Anterior cingulate cortex (tissue), 58 donors: ENCODE measurements around the gene TPP1.
A peak's percentile ranks its signal among the peaks of the same experiment; 100 is the strongest.

Source experiments
- DNase-seq, 58 donors: peaks; one replicate each; lab custom pipeline; 2025; lab: John Stamatoyannopoulos, UW

Gene TPP1

DNA sequence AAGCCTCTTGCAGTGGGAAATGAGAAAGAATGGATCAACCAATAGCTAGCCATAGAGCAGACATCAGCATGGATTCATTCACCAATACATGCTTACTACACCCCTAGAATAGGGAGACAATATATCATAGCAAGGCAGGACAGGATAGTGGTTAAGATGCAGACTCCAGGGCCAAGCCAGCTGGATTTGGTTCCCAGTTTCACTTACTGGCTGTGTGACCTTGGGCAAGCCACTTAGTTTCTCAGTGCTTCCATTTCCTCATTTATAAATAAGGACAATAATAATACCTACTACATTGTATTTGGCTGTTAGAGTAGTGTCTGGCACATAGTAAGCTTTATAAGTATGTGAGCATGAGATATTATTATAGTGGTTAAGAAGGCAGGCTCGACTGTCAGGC lies 29.3 kb upstream of the TPP1 start:
- no peak for DNase-seq

DNA sequence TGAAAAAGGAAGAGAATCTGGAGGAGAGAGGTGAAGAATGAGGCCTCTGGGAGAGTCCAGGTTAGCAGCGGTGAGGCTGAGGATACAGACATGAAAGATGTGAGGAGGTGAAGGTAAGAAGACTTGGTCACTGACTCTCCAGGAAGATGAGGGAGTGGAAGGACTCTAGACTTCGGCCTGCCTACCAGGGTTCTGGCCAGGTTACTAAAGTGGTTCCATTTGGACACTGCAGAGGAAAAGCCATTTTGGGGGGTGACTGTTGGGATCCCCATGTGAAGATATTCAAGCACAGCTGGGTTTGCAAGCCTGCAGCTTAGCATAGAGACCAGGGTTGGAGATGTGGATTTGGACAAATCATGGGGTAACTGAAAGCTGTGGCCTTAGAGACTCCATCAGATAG lies 28.6 kb upstream of the TPP1 start:
- no peak for DNase-seq

DNA sequence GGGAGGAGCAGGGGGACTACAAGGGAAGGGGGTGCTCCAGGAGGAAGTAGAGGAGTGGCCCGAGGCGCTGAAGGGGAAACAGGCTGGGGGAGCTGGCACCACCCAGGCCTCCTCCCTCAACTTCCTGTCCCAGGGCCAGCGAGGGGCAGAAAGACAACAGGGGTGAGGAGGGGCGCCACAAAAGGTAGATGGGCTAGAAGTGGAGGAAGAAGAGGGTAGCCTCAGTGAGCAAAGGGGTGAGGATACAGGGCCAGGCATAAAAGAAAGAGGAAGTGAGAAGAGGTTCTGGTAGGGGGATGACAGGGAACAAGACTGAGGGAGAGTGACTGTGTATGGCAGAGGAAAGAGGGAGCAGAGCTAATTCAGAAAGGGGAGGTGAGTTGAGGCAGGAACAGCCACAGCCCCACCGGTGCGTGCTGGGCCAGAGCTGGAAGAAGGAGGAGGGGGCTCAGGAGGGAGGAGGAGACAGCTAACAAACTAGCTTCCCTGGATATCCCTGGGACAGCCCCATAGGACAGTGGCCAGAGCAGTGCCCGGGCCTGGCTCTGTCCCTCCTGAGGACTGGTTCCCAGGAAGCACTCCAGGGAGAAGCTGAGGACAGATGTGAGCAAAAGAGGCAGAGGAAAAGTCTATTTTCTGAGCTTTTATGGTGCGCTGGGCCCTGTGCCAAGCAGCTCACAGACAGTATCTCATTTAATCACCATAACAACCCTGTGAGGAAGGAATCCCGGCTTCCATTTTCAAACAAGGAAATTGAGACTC lies 27.9 kb upstream of the TPP1 start:
- peak in 2 of 58 donors; percentile 9 to 12 for DNase-seq

DNA sequence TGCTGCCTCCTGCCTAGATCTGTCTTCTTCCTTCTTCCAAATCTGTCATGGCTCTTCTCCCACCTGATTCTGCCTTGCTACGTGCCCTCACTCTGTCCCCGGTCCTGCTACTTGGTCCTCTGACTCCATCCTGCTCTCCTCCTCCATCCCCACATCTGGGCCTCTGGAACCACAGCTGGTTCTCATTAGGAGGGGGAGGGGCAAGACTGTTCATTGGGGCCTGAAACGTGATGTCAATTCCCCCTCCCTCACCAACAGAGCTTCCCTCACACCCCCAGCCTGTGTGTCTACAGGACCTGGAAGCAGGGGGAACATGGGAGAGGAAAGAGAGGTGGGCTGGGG lies 27.3 kb upstream of the TPP1 start:
- no peak for DNase-seq

DNA sequence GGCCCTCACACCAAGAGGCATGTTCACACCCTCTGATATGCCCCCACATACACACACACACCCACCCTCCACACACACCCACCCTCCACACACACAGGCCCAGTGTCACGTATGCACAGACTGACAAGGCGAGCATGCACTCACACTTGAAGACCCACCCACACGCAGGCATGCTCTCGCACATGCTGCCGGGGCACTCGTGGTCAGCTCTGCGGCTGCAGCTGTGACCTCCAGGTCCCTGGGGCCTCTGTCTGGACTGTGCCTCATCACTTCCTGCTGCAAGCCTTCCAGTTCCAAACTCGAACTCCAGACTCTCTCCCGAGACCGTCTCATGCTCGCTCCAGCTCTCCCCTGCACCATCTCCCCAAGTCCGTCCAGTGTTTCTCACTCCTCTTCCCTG lies 26.8 kb upstream of the TPP1 start:
- no peak for DNase-seq

DNA sequence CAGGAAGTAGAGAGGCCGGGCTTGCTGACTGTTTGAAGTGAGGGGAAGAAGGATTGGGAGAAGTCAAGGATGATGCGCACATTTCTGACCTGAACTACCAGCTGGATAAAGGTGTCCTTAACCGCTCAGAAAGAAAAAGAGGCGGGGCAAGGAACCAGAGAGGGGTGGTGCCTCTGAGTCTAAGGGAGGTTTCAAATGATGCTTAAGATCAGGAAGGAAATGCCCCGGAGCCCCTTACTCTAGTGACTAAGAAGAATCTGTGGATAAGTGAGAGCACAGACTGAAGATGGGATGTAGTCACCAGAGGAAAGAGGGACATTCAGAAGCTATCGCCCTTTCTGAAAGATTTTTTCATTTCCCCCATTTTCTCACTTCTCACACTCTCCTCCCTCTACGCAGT lies 23.7 kb upstream of the TPP1 start:
- DNase-seq: no peak

DNA sequence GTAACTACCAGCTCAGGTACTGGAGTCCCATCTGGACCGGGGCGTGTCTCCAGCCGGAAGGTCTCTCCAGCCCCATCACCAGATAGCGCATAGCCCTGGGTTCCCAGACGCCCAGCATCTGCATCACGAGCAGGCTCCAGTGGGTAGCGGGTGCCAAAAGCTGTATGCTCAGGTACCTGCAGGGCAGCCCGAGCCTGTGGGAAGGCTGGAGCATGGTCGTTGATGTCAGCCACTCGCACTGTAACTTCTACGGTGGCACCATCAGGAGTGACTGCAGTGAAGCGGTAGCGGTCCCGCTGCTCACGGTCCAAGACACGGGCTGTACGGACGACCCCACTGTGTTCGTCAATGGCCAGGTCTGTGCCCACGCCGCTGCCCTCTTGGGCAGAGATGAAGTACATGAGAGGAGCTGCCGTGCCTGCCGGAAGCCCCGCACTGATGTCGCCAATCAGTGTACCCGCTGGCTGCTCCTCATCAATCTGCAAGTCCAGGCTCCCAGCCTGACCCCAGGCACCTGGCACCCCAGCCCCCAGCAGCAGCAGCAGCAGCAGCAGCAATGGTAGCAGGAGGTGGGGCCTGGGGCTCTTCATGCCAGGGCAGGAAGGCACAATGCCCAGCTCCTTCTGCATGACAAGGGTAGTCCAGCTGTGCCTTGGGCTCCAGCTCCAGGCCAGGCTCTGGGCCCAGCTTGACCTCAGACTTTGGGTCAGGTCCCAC lies 21.9 kb upstream of the TPP1 start:
- DNase-seq: peak in 40 of 58 donors; percentile 10 to 76 (median 50)

DNA sequence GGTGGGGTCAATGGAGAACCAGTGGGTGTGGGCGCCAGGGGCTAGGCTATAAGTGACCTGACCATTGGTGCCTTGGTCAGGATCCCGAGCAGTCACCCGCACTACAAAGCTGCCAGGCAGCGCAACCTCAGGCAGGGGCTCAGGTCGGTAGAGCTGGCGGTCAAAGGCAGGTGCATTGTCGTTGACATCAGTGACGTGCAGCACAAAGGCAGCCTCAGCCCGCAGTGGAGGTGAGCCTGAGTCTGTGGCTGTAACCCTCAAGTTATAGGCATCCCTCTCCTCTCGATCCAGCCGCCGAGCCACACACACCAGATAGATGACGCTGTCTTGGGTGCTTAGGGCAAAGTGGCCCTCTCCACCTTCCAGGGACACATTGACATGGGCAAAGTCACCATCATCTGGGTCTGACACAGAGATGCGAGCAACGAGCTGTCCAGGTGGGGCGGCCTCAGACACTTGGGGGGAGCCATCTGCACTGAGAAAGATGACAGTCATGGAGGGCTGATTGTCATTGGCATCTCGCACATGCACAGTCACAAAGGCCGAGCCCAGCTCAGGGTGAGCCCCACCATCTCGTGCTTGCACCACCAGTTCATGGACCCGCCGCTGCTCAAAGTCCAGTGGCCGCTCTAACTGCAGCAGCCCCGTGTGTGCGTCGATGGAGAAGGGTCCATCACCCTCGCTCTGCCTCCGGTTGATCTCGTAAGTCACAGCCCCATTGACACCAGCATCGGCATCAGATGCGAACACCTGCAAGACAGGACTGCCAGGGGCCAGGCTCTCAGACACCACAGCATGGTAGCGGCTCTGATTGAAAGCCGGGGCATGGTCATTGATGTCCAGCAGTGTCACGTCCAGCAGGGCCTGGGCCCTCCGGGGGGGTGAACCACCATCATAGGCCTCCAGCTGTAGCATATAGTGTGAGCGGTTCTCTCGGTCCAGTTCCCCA lies 21.1 kb upstream of the TPP1 start:
- DNase-seq: no peak

DNA sequence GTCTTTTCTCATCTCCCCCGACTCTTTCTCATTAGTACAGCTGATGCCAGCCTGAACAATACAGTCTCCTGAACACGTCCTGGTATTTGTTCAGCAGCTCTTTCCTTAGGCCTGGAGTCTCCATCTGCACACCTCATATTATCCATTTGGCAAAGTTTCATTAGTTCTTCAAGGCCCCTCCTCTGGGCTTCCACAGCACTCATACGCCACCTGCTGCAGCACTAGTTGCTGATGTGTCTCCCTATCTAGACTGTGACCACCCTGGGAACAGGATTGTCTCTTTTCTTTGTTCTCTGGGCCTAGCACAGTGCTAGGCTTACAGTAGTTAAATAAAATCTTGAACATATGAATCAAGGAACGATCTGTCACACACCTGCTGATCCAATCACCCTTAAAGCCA lies 19.2 kb upstream of the TPP1 start:
- DNase-seq: no peak

DNA sequence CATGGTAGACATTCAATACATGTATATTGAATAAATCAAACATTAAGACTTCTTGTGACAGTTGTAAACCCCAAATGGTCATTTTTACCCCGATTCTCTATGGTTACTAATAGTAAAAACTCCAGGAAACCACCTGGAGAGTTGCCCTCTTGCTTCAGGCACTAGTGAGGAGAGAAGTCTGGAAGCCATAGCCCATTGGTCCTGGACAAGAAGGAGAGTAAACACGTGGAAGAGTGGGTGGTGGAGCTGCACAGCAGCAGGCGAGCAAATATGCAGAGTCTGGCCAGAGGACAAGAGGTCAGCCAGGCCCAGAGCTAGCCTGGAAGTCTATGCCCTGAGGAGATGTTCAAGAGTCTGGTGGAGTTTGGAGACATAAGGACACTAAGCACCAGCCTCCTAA lies 18.6 kb upstream of the TPP1 start:
- peak in 1 of 58 donors; percentile 10 for DNase-seq

DNA sequence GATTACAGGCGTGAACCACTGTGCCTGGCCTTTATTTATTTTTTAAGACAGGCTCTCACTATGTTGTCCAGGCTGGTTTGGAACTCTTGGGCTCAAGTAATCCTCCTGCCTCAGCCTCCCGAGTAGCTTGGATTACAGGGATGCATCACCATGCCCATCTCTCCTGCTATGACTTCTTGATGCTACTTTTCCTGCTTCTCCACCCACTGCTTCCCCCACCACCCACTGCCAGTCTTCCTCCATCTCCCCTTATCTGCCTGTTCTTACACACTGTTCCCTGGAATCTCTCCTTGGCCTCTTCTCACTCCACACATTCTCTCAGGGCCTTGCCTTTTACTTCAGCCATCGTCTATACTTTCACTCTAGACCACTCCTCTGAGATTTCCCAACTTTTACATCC lies 17.3 kb upstream of the TPP1 start:
- DNase-seq: no peak

DNA sequence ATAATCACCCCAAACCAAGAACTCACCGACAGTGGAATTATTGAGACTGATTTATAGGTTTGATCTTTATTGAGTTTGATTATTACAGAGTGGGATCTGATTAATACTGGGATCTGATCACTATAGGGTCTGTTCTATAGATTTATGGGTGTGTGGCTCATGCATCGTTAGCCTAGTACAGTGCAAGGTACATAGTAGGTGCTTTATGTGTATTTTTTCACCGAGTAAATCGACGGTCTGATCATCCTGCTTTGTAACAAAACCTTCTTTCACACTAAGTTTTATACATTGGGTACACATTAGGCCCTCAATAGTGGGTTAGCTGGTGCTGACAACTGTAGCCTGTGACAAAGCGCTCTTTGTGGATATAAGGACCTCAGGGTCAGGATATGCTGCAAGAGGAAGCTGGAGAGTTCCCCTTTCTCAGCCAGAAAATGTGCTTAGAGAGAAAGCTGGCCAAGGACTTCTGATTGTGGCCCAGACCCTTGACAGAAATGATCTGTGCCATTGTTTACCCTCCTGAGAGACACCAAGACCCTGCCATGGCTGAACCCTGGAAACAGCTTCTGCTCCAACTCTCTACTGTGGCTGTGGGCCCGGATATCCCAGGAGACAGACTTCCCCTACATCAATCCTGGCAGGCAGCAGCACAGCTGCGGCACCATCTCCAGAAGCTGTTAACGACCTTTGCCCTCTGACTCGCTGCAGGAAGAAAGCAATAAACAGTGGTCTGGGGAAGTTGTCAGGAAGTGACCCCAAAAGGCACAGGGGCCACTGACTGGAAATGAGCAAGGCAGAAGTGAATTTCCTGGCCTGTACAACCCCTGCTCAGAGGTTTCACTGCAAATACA lies 16.1 kb upstream of the TPP1 start:
- peak in 42 of 58 donors; percentile 19 to 90 (median 47) for DNase-seq

DNA sequence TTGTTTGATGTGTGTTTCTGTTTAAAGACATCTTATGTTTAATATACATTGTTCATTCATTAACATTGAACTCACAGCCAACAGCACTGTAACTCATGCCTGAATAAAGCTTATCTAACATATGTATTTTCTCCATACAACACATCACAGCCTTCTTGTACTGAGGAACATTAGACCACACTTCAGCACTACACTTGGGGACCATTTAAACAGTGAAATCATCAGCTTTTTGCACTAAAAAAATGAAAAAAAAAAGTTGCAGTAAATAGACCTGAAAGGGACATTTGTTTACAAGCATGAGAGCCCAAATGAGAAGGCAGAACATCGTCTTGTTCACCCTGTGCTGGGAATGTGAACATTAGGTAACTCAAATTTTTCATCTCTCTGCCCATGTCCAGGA lies 15.3 kb upstream of the TPP1 start:
- DNase-seq: no peak

DNA sequence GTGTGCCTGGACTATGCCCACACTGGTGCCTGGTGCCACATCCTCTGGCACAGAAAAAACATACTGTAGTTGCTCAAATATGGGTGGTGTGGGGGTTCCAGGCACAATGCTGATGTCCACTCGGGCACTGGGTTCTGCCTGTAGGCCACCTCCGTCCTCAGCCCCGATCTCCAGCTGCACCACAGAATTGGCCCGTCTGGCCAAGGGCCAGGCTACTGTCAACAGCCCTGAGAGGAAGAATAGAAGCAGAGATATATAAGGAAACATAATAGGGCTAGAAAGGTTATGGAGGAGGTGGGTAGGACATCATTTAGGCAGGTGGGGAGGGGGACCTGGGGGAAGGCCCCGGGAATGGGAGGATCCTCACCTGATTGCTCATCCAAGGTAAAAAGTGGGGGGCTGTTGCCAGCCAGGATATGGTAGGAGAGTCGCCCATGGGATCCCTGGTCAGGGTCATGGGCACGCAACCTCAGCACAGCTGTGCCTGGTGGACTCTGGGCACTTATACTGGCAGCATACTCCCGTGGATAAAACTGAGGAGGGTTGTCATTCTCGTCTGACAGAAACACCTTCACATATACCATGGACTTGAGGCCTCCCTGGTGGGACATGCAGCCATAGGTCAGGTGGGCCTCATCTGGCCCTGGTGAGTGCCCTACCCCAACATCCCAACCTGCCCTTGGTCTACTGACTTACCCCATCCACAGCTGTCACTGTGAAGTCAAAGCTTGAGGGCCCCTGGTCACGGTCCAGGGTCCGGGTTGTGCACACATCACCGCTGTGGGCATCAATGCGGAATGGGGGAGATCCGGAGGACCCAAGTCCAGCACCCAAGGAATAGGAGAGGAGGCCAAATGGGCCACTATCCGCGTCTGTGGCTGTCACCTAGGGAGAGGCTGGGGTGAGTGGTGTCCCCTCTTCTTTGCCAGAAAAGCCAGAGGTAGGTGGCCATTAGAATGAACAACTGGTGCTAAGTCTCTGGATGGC lies 14.5 kb upstream of the TPP1 start:
- DNase-seq: no peak

DNA sequence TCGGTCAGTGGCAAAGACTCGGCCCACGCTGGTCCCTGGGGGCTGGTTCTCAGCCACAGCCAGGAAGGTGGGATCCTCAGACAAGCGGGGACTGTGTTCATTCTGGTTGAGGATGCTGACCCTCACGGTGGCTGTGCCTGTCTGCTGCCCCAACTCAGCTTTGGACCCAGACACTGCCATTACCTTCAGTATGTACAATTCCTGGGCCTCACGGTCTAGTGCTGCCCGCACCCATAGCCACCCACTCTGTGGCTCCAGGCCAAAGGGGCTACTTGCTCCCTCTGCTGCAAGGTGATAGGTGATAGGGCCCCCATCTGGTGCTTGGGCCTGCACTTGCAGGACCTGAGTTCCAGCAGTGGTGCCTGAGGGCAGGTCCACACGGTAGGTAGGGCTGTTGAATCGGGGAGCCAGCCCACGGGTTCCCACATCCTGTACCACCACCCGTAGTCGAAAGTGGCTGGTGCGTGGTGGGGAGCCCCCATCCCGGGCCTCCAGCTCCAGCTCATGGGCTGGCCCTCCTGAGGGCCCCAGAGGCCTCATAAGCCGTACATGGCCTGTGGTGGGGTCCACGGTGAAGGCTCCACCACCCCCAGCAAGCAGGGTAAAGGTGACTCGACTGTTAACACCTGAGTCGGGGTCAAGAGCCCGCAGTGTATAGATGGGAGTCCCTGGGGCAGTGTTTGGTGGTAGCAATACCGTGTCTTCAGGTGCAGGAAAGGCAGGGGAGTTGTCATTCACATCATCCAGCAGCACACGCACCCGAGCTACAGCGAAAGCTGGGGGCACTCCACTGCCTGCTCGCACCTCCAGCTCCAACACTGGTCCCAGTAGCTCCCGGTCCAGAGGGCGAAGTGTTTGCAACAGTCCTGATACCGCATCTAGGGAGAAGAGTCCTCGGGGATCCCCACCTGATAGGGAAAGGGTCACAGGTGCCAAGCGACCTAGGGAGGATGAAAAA lies 13.2 kb upstream of the TPP1 start:
- no peak for DNase-seq

DNA sequence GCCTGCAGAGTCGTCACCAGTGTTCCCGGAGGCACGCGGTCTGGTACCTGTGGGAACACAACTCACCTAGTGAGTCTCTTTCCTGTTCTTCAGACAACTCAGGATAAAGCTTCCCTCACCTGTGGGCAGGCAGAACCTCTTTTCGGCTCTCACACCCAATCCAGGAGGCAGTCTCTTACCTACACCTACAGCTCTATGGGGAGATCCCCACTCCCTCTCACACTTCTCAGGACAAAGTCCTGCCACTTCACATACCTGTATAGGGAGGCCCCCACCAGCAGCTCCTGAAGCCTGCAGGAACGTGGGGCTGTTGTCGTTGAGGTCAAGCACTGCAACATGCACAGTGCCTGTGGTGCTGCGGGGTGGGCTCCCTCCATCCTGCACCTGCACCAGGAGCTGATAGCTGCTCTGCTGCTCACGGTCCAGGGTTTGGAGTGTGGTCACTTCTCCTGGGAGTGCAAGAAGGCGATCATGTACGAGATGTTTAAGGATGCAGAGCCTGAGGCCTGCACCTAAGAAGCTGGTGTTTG lies 12.2 kb upstream of the TPP1 start:
- DNase-seq: no peak

DNA sequence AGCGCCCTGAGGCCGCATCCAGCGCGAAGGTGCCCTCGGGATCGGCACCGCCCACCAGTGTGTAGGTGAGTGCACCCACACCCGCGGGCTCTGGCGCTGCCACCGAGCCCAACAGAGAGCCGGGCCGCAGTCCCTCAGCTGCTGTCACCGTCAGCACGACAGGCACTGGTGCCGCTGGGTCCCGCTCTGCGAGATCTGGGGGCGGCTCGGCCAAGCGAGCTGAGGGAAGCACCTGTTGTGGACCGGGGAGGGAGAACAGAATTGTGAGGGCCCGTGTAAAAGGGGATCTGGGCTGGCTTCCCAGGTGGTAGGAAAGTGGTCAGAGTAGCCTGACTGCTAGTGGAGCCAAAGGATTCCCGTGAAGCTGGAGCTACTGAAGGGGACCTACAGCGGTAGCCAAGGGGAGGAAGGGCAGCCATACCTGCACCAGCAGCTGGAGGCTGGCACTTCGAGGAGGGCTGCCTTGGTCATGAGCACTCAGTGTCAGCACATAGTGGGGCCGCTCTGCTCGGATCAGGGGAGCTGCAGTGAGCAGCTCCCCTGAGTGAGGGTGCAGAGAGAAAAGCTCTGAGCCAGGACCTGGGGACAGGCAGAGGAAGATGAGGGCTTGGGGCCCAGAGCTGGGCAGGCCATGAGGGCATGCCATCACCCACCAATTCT lies 11.5 kb upstream of the TPP1 start:
- no peak for DNase-seq
